Liver (tissue), 9 donors: ENCODE results near the gene UBE2D3. TPM values are rescaled to one million over a fixed set of nuclear protein-coding genes. Genes with fewer than 3 reads are reported as not detected.

Experiments used
- DNase-seq: peaks from one replicate; pipeline ENCODE4 v3.0.0-alpha.2; 2017; ENCODE audit warnings: low spot score
- H3K27ac ChIP-seq, 2 donors: one replicate each; pipeline ENCODE4 v1.7.0; 2013; ENCODE audit warnings: inconsistent platforms in 2 of 2, low read length in 2 of 2, control low read depth in 1 of 2, low read depth in 1 of 2, mild to moderate bottlenecking in 1 of 2
- H3K27me3 ChIP-seq, 4 donors: one replicate each; pipeline versions ENCODE4 v1.6.1 to v1.7.0; 2013; ENCODE audit warnings: low read length in 3 of 4, inconsistent platforms in 1 of 4, mild to moderate bottlenecking in 1 of 4, moderate library complexity in 1 of 4; ENCODE audit not compliant: control insufficient read depth in 4 of 4, insufficient read depth in 4 of 4
- H3K36me3 ChIP-seq, 4 donors: one replicate each; pipeline versions ENCODE4 v1.6.1 to v1.7.0; 2013; ENCODE audit warnings: low read length in 3 of 4, mild to moderate bottlenecking in 3 of 4, low read depth in 1 of 4, moderate library complexity in 1 of 4; ENCODE audit not compliant: control insufficient read depth in 4 of 4, insufficient read depth in 3 of 4
- H3K4me1 ChIP-seq, 4 donors: one replicate each; pipeline versions ENCODE4 v1.6.1 to v1.7.0; 2013; ENCODE audit warnings: low read length in 3 of 4, mild to moderate bottlenecking in 3 of 4, moderate library complexity in 1 of 4; ENCODE audit not compliant: control insufficient read depth in 4 of 4, insufficient read depth in 4 of 4
- H3K4me3 ChIP-seq, 3 donors: one replicate each; pipeline versions ENCODE4 v1.6.1 to v1.7.0; 2013; ENCODE audit warnings: low read length in 3 of 3, control low read depth in 1 of 3, low read depth in 1 of 3, mild to moderate bottlenecking in 1 of 3
- H3K9ac ChIP-seq, 2 donors: one replicate each; pipeline ENCODE4 v1.7.0; 2013; ENCODE audit warnings: low read length in 2 of 2, mild to moderate bottlenecking in 2 of 2, moderate library complexity in 2 of 2, control low read depth in 1 of 2, low read depth in 1 of 2
- H3K9me3 ChIP-seq, 4 donors: one replicate each; pipeline versions ENCODE4 v1.6.1 to v1.7.0; 2013; ENCODE audit warnings: low read length in 3 of 4; ENCODE audit not compliant: control insufficient read depth in 4 of 4
- EGR1 ChIP-seq, 2 donors: IDR thresholded peaks; 2 replicates each; pipeline ENCODE4 v1.6.1; 2016 to 2018; ENCODE audit warnings: antibody characterized with exemption in 2 of 2, low read depth in 2 of 2
- FOXA1 ChIP-seq: IDR thresholded peaks from 2 replicates; pipeline ENCODE4 v1.6.1; 2016; ENCODE audit warnings: antibody characterized with exemption
- FOXA2 ChIP-seq: IDR thresholded peaks from 2 replicates; pipeline ENCODE4 v1.6.1; 2016; ENCODE audit warnings: antibody characterized with exemption
- GABPA ChIP-seq, 2 donors: IDR thresholded peaks in 1 of 2; conservative IDR thresholded peaks in 1 of 2; 2 replicates each; pipeline ENCODE4 v1.6.1; 2016; ENCODE audit warnings: antibody characterized with exemption in 2 of 2, mild to moderate bottlenecking in 1 of 2, moderate library complexity in 1 of 2
- HNF4A ChIP-seq, 2 donors: conservative IDR thresholded peaks; 2 replicates each; pipeline ENCODE4 v1.6.1; 2016; ENCODE audit warnings: antibody characterized with exemption in 2 of 2, mild to moderate bottlenecking in 2 of 2
- JUND ChIP-seq, 2 donors: IDR thresholded peaks; 2 replicates each; pipeline ENCODE4 v1.6.1; 2016; ENCODE audit warnings: antibody characterized with exemption in 2 of 2
- NR2F2 ChIP-seq: IDR thresholded peaks from 2 replicates; pipeline ENCODE4 v1.6.1; 2016; ENCODE audit warnings: antibody characterized with exemption
- RAD21 ChIP-seq, 2 donors: IDR thresholded peaks; 2 replicates each; pipeline ENCODE4 v1.6.1; 2016; ENCODE audit warnings: antibody characterized with exemption in 2 of 2, mild to moderate bottlenecking in 2 of 2
- RXRA ChIP-seq, 2 donors: IDR thresholded peaks; 2 replicates each; pipeline ENCODE4 v1.6.1; 2017 to 2018; ENCODE audit warnings: antibody characterized with exemption in 2 of 2, mild to moderate bottlenecking in 1 of 2
- SP1 ChIP-seq: IDR thresholded peaks from 2 replicates; pipeline ENCODE4 v1.6.1; 2018; ENCODE audit warnings: antibody characterized with exemption, mild to moderate bottlenecking
- TAF1 ChIP-seq: conservative IDR thresholded peaks from 2 replicates; pipeline ENCODE4 v1.6.1; 2016; ENCODE audit warnings: antibody characterized with exemption, mild to moderate bottlenecking
- YY1 ChIP-seq: IDR thresholded peaks from 2 replicates; pipeline ENCODE4 v1.6.1; 2016; ENCODE audit warnings: antibody characterized with exemption, mild to moderate bottlenecking
- WGBS: extraction: QIAGEN DNeasy Blood & Tissue Kit; methylation state at CpG from one replicate; pipeline ENCODE4 v1.1.7; 2013; 5-methylcytosine and 5-hydroxymethylcytosine counted together
- polyA plus RNA-seq, 2 donors: library from polyadenylated mRNA; stranded (reverse) in 1 of 2; unstranded in 1 of 2; fragments of 200-250 nt in 1 of 2; fragments of >200 nt in 1 of 2; fragmentation: Nextera tagmentation in 1 of 2; extraction: Ambion mirVana in 1 of 2; gene quantifications; one replicate each; pipeline versions ENCODE4 v1.2.1 to v1.2.3, GENCODE V29; 2013 to 2015
- total RNA-seq, 2 donors: library from RNA; depleted of rRNA; stranded (reverse); fragments of >200 nt; gene quantifications; one replicate each; pipeline ENCODE4 v1.2.3, GENCODE V29; 2014
- TF ChIP-seq, protein P1 (sequence below): IDR thresholded peaks from 2 replicates; pipeline ENCODE4 v1.6.1; 2016; ENCODE audit warnings: antibody characterized with exemption, mild to moderate bottlenecking
- TF ChIP-seq, protein P2 (sequence below): IDR thresholded peaks from 2 replicates; pipeline ENCODE4 v1.6.1; 2016; ENCODE audit warnings: antibody characterized with exemption
- donor health status: healthy.
- donor health status: healthy.
- donor health status: healthy.
- donor health status: healthy.
- donor health status: healthy.

UBE2D3 gene
- total and polyA plus RNA-seq, 4 donors = 133 to 231 (median 150) TPM

DNA sequence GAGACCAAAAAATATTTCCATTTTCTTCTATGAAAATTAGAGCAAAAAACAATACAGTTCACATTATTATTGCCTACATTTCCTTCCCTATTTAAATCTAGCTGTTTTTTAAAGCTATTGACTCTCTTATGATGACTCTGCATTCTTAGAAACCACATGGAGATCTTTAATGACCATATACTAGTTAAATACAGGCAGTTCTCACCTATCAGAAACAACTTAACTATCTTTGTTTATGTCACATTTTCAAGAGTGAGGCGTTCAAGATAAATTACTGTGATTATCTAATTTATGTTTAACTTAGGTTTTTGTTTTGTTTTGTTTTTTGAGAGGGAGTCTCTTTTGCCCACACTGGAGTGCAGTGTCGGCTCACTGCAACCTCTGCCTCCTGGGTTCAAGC, 44.4 kb upstream of the UBE2D3 start:
- no peak for DNase-seq

DNA sequence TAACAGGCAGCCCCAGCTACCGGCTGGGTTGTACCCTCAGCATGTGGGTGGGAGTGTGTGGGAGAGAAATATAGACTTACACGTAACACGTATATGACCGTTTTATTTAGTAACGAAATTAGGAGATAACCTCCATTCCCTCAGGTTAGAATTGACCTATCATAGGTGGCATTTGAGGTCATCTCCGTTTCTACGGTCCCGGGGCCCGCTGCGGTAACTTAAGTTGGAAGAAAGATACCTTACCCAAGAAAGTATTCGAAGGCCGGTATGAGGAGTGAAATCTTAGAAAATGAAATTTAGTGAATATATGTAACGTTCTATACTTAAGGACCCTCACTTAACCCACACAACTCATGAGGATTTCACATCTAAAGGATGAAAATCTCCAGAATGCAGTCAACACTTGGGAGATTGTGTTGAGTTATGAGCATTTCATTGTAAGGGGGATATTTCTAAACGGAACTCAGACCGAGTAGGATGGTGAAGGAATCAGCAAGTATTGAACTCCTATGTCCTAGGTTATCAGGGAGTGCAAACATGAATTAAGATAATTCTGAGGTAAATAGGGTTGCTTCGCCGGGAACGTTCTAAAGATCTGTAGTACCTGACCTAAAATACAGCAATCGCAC, 42.3 kb upstream of the UBE2D3 start:
- H3K27ac ChIP-seq = peak overlapping the region; percentile 97 to 99
- H3K9me3 ChIP-seq = no peaks in the 10 kb centered on the region
- no peaks in the 10 kb centered on the region for H3K36me3 ChIP-seq
- H3K9ac ChIP-seq = peak overlapping the region; percentile 93 to 99
- DNase-seq = no peak
- TF ChIP-seq NR2F2 (peak; percentile 12), RAD21 (IDR thresholded peaks at IDR 0.05) (peak in 1 of 2 donors; percentile 5), RXRA (IDR thresholded peaks at IDR 0.05) (peak; percentile 8 to 19)
- TF ChIP-seq, protein P1, sequence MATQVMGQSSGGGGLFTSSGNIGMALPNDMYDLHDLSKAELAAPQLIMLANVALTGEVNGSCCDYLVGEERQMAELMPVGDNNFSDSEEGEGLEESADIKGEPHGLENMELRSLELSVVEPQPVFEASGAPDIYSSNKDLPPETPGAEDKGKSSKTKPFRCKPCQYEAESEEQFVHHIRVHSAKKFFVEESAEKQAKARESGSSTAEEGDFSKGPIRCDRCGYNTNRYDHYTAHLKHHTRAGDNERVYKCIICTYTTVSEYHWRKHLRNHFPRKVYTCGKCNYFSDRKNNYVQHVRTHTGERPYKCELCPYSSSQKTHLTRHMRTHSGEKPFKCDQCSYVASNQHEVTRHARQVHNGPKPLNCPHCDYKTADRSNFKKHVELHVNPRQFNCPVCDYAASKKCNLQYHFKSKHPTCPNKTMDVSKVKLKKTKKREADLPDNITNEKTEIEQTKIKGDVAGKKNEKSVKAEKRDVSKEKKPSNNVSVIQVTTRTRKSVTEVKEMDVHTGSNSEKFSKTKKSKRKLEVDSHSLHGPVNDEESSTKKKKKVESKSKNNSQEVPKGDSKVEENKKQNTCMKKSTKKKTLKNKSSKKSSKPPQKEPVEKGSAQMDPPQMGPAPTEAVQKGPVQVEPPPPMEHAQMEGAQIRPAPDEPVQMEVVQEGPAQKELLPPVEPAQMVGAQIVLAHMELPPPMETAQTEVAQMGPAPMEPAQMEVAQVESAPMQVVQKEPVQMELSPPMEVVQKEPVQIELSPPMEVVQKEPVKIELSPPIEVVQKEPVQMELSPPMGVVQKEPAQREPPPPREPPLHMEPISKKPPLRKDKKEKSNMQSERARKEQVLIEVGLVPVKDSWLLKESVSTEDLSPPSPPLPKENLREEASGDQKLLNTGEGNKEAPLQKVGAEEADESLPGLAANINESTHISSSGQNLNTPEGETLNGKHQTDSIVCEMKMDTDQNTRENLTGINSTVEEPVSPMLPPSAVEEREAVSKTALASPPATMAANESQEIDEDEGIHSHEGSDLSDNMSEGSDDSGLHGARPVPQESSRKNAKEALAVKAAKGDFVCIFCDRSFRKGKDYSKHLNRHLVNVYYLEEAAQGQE = no peak
- no peaks in the 10 kb centered on the region for H3K27me3 ChIP-seq
- peak overlapping the region; percentile 56 to 96 (median 89) for H3K4me3 ChIP-seq
- peaks cover 2 to 9% (median 6%) of the 10 kb centered on the region in 4 donors for H3K4me1 ChIP-seq
- WGBS = 3% methylated on average over 19 of the region's 19 CpGs

More for the DNA sequence above, 44.4 kb upstream of the UBE2D3 start:
- Histone ChIP-seq H3K36me3 (no peaks in the 10 kb centered on the region), H3K9me3 (no peaks in the 10 kb centered on the region), H3K9ac (no peak overlapping the region), H3K4me1 (peaks cover 0 to 9% (median 6%) of the 10 kb centered on the region in 4 donors), H3K4me3 (no peak overlapping the region), H3K27me3 (no peaks in the 10 kb centered on the region), H3K27ac (no peak overlapping the region)
- WGBS = 81% methylated on average over 2 of the region's 2 CpGs
- TF ChIP-seq GABPA (IDR thresholded peaks at IDR 0.05 in 1 of 2, conservative IDR thresholded peaks at IDR 0.05 in 1 of 2) = no peak

DNA sequence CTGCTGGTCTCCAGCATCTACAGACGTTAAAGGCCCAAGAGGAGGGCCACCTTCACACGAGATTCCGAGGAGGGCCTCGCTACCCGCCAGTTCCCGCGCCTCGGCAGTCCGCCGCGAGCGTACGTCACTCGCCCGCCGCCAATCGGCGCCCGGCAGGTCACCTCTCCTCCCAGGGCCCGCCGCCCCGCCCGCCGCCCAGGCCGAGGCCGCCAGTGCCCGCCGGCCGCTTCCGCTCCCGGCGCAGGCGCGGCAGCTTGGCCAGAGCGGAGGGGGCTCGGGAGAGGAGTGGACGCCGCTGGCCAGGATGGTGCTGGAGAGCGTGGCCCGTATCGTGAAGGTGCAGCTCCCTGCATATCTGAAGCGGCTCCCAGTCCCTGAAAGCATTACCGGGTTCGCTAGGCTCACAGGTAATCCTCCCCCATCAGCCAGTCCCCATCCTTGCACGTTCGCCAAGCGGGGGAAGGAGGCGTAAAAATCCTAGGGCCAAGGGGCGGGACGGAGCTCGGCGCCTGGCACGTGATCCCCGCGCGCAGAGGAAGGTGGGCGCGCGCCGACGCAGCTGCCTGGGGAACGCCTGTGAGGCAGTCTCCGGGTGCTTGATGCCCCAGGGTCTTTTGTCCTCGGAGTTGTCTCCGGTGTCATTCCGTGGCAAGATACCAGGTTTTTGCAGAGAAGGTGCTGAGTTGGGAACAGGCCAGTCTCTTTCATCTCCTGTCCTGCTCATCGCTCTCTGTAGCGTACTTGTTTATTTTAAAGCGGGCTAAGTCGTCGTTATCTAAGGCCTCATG, 41.6 kb upstream of the UBE2D3 start, which contains the start of gene CISD2:
TSS of gene CISD2 (plus strand) at position 212 of the 788 bp plus-strand sequence. CDS start at position 305, 93 bp downstream.
- Histone ChIP-seq H3K4me3 (peak within 1 kb of the TSS; percentile 56 to 96 (median 89)), H3K9me3 (no peaks in the 10 kb centered on the region), H3K27ac (peak within 1 kb of the TSS; percentile 97 to 99), H3K4me1 (peaks cover 2 to 11% (median 7%) of the 10 kb centered on the region in 4 donors), H3K27me3 (no peaks in the 10 kb centered on the region), H3K9ac (peak within 1 kb of the TSS; percentile 93 to 99), H3K36me3 (no peaks in the 10 kb centered on the region)
- under 1% methylated on average over 71 of the region's 71 CpGs for WGBS
- TF ChIP-seq FOXA2 (no peak), SP1 (peak; percentile 47), GABPA (IDR thresholded peaks at IDR 0.05 in 1 of 2, conservative IDR thresholded peaks at IDR 0.05 in 1 of 2) (peak in 1 of 2 donors; percentile 36), JUND (IDR thresholded peaks at IDR 0.05) (no peak), YY1 (peak; percentile 82), HNF4A (conservative IDR thresholded peaks at IDR 0.05) (peak in 1 of 2 donors; percentile 21), FOXA1 (no peak), NR2F2 (no peak), RAD21 (IDR thresholded peaks at IDR 0.05) (peak; percentile 19 to 38), RXRA (IDR thresholded peaks at IDR 0.05) (peak in 1 of 2 donors; percentile 30), TAF1 (peak; percentile 63), EGR1 (IDR thresholded peaks at IDR 0.05; ENCODE audit: low read depth in 2 of 2) (peak; percentile 17 to 52)
- TF ChIP-seq, protein P2, sequence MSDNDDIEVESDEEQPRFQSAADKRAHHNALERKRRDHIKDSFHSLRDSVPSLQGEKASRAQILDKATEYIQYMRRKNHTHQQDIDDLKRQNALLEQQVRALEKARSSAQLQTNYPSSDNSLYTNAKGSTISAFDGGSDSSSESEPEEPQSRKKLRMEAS = peak; percentile 20
- TF ChIP-seq, protein P1 = peak; percentile 68
- peak; percentile 90 for DNase-seq
